Fibroblast of lung (primary cell): ENCODE measurements around the gene SCD5.

Experiments used
- EZH2 ChIP-seq: IDR thresholded peaks from 2 replicates; pipeline ENCODE4 v1.5.1; 2012; ENCODE audit warnings: low read length, control low read depth, mild to moderate bottlenecking; ENCODE audit errors: missing control alignments
- TF ChIP-seq, protein P1 (sequence below), 2 donors: IDR thresholded peaks in 1 of 2; conservative IDR thresholded peaks in 1 of 2; 1 replicate in 1 of 2; 2 replicates in 1 of 2; pipeline ENCODE4 v1.5.1; 2011 to 2012; ENCODE audit warnings: low read length in 2 of 2, control low read depth in 1 of 2, inconsistent platforms in 1 of 2, low read depth in 1 of 2, mild to moderate bottlenecking in 1 of 2

DNA sequence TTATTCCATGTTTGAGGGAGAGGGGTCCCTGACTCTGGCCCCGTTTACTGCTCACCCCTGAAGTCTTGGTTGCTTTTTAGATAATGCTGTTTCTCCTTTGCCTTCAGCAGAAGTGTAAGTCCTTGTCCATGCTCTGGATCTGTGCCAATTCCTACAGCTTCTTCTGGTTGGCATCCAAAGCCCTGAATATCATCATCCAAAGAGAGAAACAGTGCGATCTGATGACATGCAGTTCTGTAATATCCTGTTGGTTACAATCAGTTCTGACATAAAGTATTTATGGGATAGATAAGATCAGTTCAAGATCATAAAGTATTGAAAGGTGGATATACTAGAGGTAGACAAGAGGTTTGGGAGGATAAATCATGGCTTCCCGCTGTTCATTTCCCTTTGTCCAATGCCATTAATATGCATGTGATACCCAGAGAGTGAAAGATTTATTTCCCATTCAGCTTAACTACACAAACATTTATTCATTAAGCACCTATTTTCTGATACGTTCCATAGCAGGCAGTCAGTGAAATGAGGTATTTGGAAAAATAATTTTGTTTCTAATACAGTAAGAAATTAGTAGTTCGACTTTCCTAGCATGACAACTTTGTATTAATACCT, 183.7 kb downstream of the SCD5 start:
- TF ChIP-seq, protein P1, sequence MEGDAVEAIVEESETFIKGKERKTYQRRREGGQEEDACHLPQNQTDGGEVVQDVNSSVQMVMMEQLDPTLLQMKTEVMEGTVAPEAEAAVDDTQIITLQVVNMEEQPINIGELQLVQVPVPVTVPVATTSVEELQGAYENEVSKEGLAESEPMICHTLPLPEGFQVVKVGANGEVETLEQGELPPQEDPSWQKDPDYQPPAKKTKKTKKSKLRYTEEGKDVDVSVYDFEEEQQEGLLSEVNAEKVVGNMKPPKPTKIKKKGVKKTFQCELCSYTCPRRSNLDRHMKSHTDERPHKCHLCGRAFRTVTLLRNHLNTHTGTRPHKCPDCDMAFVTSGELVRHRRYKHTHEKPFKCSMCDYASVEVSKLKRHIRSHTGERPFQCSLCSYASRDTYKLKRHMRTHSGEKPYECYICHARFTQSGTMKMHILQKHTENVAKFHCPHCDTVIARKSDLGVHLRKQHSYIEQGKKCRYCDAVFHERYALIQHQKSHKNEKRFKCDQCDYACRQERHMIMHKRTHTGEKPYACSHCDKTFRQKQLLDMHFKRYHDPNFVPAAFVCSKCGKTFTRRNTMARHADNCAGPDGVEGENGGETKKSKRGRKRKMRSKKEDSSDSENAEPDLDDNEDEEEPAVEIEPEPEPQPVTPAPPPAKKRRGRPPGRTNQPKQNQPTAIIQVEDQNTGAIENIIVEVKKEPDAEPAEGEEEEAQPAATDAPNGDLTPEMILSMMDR (conservative IDR thresholded peaks at IDR 0.05 in 1 of 2, IDR thresholded peaks at IDR 0.05 in 1 of 2; ENCODE audit: low read depth in 1 of 2, low read length in 2 of 2), result no peak
- TF ChIP-seq EZH2, result no peak
